GM19238 (cell line): ENCODE measurements around the gene CDC45.

Experiments used
- DNase-seq: peaks from one replicate; pipeline ENCODE4 v3.0.0; 2011; ENCODE audit warnings: low spot score; ENCODE audit not compliant: insufficient read length

Gene CDC45

DNA sequence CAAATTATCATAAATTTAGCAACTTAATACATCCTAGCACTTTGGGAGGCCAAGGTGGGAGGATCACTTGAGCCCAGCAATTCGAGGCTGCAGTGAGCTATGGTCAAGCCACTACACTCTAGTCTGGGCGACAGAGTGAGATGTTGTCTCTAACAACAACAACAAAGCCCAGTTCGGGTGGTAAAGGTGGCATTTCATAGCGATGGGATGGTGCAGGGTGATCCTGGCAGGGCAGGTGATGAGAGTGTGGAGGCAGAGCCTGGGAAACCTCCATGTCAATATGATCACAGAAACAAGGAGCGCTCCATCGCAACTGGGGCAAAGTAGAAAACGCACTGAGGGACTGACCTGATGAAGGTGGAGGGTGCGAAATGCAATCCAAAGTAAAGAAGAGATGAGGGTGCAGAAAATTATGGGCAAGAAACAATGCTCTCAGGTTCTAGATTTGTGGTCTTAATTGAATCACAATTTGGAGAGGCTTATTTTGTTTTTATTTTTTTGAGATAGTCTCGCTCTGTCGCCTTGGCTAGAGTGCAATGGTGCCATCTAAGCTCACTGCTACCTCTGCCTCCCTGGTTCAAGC, 77.3 kb downstream of the CDC45 start:
- DNase-seq = no peak

DNA sequence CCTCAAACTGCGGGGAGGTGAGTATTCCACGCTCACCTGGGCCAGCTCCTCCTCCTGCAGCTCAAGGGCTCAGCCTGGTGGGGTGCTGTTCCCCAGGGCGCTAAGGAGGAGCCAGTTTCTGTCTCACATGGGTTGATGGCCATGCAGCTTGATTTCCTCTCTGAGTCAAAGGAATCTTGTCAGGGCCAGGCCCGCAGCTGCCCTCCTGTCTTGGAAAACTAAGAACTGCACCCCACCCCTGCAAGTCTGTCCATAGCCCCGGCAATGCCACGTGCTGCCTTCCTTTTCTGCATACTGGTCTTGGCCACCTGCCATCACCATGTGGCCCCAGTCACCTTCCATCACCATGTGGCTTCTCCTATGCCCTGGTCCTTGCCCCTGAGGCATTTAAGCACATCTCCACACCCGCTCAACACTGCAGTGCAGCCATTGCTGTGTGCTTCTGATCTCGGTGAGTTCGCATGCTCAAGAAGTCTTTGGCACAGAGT, 79.6 kb downstream of the CDC45 start:
- DNase-seq = no peak

DNA sequence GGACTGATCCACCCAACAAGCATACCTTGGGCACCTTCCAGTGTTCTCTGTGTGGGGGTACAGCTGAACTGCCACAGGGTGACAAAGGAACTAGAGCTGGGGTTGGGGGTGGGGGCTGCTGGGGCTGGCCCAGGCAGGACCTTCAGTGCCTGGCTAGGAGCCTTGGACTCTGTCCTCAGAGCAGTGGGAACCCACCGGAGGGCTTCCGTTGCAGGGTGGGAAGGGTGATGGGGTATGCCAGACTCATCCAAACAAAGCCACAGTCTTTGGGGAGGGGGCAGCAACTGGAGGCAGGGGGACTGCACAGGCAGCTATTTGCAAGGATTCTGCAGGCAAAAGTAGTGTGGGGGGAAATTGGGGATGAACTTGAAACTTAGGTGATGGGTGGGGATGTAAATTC, 80.2 kb downstream of the CDC45 start:
- DNase-seq = no peak

DNA sequence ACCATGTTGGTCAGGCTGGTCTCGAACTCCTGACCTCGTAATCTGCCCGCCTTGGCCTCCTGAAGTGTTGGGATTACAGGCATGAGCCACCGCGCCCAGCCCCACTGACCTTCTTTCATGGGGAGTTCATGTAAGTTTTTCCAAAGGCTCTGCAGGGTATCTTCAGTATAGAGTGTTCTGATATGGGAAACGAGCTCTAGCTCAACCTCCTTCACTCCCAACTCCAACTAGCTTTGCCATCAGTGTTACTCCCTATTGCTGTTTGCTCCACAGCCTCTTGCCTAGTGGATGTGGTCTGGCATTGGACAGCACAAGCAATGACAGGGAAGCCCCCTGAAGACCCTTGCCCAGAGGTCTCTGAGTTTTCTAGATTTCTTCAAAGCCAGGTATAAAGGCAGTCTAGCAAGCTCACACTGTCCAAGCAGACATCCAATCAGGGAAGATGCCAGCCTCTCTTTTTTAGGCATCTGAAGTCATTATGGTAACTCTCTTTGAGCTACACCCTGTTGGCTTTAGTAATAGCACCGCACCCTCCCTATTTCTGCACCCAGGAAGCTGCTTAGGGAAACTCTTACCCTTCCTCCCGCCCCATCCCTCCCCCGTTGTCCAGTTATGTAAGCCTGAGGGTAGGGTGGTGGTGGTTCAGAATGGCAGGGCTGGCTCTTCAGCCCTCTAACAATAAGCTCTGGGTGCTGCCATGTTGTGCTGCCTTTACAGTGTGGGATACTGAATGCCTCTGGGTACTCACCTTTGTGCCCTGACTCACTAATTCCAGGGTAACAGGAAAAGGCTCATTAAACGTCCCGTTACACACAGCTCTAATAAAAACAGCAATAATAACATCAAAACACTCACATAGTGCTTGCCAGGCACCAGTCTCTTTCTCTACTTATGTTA, 85.9 kb downstream of the CDC45 start:
- DNase-seq = no peak

DNA sequence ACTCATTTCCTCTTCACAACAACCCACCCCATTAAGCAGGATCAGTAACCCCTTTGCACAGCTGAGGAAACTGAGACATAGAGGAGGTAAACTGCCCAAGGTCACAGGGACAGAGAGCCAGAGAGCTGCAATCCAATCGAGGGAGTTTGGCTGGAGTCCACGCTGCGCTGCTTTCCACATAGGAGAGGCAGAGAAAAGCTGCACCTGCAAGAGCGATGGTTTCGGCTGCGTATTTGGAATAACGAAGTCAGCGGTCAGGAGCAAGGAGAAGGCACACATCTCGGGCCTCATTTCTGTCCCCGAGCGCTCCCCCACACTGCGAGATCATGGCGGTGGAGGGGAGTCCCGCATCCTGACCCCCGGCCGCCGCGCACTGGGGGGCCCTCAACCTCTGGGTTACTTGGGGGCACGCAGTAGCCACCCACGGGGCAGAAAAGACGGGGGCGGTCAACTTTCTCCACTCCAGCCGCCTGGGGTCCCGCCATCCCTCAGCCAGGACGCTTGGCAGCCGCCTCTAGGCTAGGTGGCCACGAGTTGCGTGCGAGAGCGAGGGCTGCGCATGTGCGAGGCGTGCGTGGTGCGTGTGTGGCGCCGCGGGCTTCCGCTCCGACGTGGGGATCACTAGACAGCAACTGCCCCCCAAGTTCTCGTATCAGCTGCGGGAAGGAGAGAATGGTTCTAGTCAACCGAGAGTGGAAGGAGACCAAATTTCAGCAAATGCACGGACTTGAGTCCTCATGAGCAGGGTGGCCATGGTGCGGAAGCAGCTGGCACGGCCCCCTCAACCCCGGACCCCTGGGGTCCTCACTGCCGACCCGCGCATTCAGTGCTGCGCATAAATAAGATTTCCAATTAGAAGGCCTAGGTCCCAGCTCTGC, 86.8 kb downstream of the CDC45 start:
- DNase-seq = no peak

- no peak for DNase-seq
Observed at GRCh38 chr22:19567157-19568009, 87.7 kb downstream of the CDC45 start.

DNA sequence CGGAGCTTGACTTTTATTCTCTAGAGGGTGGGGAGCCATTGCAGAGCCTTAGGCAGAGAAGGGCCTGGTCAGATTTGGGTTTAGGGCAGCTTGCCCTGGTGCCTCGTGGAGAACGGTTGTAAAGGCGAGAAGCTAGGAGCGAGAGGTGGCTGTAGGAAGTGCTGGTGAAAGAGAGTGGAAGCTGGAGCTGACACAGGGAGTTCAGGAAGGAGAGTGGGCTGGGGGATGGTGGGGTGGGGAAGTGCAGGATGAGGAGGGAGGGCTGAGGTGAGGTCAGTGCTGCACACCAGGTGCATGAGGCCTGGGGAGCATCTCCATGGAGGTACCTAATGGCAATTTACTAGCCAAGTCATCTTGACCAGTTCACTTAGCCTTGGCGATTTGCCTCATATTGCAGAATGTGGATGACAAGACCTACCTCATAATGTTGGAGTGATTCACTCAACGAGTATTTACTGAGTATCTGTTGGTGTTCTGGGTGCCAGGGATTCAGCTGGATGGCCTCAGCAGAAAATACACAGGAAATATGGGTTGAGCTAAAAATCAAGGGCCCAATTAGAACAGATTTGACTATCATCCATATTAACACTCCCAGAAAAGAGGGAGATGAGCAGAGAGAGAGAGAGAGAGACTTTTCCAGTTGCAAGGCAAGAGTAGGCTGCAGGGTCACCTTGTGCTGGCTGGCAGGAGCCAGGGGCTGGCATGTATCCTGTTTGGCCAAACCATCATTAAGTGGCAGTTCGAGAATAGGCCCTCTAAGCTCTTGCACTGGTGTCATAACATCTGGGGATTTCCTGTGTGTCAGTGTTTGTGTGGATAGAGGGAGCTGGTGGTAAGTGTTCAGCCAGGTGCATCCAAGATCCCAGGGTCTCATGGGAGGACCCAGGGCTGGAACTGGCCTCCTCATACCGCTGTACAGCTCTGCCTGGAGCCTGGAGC, 88.9 kb downstream of the CDC45 start:
- DNase-seq = no peak

- no peak for DNase-seq
Observed at GRCh38 chr22:19569276-19569640, 89.5 kb downstream of the CDC45 start.

- no peak for DNase-seq
Observed at GRCh38 chr22:19569976-19570375, 90.3 kb downstream of the CDC45 start.
